PC-9 (cell line): Measurements from ENCODE around the gene OR2J2. TPM values are rescaled to one million over a fixed set of nuclear protein-coding genes. Genes with fewer than 3 reads are reported as not detected.

Experiments used
- total RNA-seq: library from RNA; stranded (reverse); gene quantifications from 2 replicates; pipeline ENCODE4 v1.2.3, GENCODE V29; 2021

OR2J2 gene
- total RNA-seq, 1 experiment from 2014 or later: not detected

Other genes with a start within 250 kb of the OR2J2 start
- gene TRIM27, start 246.9 kb upstream of the OR2J2 start, total RNA-seq: 67.2 and 86.2 TPM in 2 replicates
- gene ZNF311, start 165.6 kb upstream of the OR2J2 start, total RNA-seq: 2.1 TPM in 2 replicates
- not detected in 2 replicates for gene OR2W1, start 125.7 kb upstream of the OR2J2 start, total RNA-seq
- gene OR2B3, start 83.6 kb upstream of the OR2J2 start, total RNA-seq: not detected in 2 replicates
- gene OR2J1, start 71.4 kb upstream of the OR2J2 start, total RNA-seq: not detected in 2 replicates
- not detected in 2 replicates for gene OR2J3, start 62.8 kb upstream of the OR2J2 start, total RNA-seq
- gene OR14J1, start 130.8 kb downstream of the OR2J2 start, total RNA-seq: not detected in 2 replicates
- not detected in 2 replicates for gene OR5V1, start 198.0 kb downstream of the OR2J2 start, total RNA-seq
- not detected in 2 replicates for gene OR12D3, start 204.4 kb downstream of the OR2J2 start, total RNA-seq
- gene OR12D2, start 224.7 kb downstream of the OR2J2 start, total RNA-seq: not detected in 2 replicates
- gene OR12D1, start 244.0 kb downstream of the OR2J2 start, total RNA-seq: not detected in 2 replicates